Measurements from ENCODE around the gene KCNH1.

KCNH1 gene

DNA sequence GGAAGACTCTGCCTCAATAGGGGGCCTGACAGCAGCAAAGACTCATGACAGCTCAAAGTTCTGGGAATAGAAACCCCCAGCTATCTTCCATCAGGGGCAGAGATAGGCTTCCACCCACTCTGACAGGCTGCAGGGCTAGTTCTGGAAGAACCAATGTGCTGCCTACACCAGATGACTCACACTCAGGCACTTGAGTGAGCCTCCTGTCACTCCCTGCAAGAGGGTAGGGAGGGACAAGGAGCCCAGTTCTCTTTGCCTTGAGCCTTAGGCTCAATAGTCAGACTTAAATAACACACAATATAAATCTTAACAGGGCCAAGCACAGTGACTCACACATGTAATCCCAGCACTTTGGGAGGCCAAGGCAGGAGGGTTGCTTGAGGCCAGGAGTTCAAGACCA lies 418.9 kb downstream of the KCNH1 start:
- no peak overlapping the region for H2AFZ ChIP-seq (ENCODE audit: low read length)
- H3K27me3 ChIP-seq (ENCODE audit: control insufficient read depth in 3 of 3, insufficient read depth in 3 of 3, low read depth in 1 of 3, low read length in 3 of 3) = no peaks in the 10 kb centered on the region
- no peak overlapping the region for H3K4ac ChIP-seq (ENCODE audit: low read length)
- no peak overlapping the region for H4K8ac ChIP-seq (ENCODE audit: low read depth, low read length)
- no peak overlapping the region for H3K18ac ChIP-seq (ENCODE audit: low read length)
- no peak overlapping the region for H2BK15ac ChIP-seq (ENCODE audit: low read length)
- no peaks in the 10 kb centered on the region for H3K36me3 ChIP-seq (replicated peaks in 1 of 2; ENCODE audit: control insufficient read depth in 2 of 2, insufficient read depth in 2 of 2, low read length in 2 of 2)
- no peak for DNase-seq (ENCODE audit: low spot score)
- no peak overlapping the region for H3K14ac ChIP-seq (ENCODE audit: low read length)
- H2BK12ac ChIP-seq (ENCODE audit: low read length) = no peak overlapping the region
- no peak overlapping the region for H3K9ac ChIP-seq (ENCODE audit: low read depth, low read length, poor library complexity)
- no peak overlapping the region for H2BK120ac ChIP-seq (ENCODE audit: low read depth, low read length)
- no peak overlapping the region for H3K4me2 ChIP-seq (ENCODE audit: insufficient read depth, low read length, poor library complexity, severe bottlenecking)
- H3K9me3 ChIP-seq (replicated peaks in 1 of 2; ENCODE audit: control insufficient read depth in 2 of 2, insufficient read depth in 1 of 2, low read depth in 1 of 2, low read length in 2 of 2) = no peaks in the 10 kb centered on the region
- H4K91ac ChIP-seq (ENCODE audit: low read depth, low read length, poor library complexity) = no peak overlapping the region
- no peak overlapping the region for H2AK5ac ChIP-seq (ENCODE audit: low read depth, low read length)
- H3K4me1 ChIP-seq (ENCODE audit: control insufficient read depth in 2 of 2, insufficient read depth in 1 of 2, low read depth in 1 of 2, low read length in 2 of 2) = no peaks in the 10 kb centered on the region
- no peaks in the 10 kb centered on the region for H3K79me1 ChIP-seq (ENCODE audit: low read depth, low read length)
- no peak overlapping the region for H3K4me3 ChIP-seq (ENCODE audit: low read length in 2 of 2)
- H3K23ac ChIP-seq (ENCODE audit: low read depth, low read length, poor library complexity) = no peak overlapping the region
- no peak overlapping the region for H2BK5ac ChIP-seq (ENCODE audit: low read length)
- no peak overlapping the region for H3K27ac ChIP-seq (replicated peaks; ENCODE audit: low read length)

DNA sequence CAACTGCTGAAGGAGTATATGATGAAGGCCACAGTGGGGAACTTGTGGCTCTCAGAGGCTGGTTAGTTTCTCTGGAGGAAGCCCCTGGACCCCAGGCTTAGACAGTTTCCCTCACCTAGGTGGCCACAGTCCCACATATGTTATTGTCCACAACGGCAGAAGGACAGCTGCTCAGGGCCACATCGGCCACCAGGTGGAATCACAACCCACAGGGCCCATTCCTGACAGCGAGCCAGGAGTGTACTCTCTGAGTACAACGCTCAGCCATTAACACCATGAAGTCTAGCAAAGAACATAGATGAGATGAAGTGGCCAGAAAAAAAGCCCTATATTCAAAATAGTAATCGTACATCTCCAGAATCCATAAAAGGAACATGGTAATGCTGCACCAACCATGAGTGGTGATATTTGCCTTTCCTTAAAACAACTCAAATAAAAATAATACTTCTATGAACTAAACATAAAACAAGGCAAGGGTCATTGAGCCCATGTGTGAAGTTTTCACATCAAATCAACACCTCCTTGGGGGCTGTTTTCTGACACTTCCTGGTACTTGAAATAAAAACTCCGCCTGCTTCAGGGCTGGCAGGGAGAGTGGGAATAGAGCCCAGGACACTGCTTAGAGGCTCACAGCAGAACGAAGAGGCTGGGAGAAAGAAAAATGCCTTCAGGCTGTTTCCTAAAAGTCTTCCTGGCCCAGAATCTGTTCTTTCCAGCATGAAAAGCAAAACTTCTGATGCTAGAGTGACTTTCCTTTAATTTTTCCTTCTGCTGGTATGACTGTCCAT lies 421.9 kb downstream of the KCNH1 start:
- no peak overlapping the region for H4K8ac ChIP-seq (ENCODE audit: low read depth, low read length)
- H3K14ac ChIP-seq (ENCODE audit: low read length) = no peak overlapping the region
- no peaks in the 10 kb centered on the region for H3K27me3 ChIP-seq (ENCODE audit: control insufficient read depth in 3 of 3, insufficient read depth in 3 of 3, low read depth in 1 of 3, low read length in 3 of 3)
- H2BK120ac ChIP-seq (ENCODE audit: low read depth, low read length) = no peak overlapping the region
- no peak overlapping the region for H3K27ac ChIP-seq (replicated peaks; ENCODE audit: low read length)
- no peak overlapping the region for H3K4me3 ChIP-seq (ENCODE audit: low read length in 2 of 2)
- H3K9me3 ChIP-seq (replicated peaks in 1 of 2; ENCODE audit: control insufficient read depth in 2 of 2, insufficient read depth in 1 of 2, low read depth in 1 of 2, low read length in 2 of 2) = no peaks in the 10 kb centered on the region
- H3K4me2 ChIP-seq (ENCODE audit: insufficient read depth, low read length, poor library complexity, severe bottlenecking) = no peak overlapping the region
- H3K4me1 ChIP-seq (ENCODE audit: control insufficient read depth in 2 of 2, insufficient read depth in 1 of 2, low read depth in 1 of 2, low read length in 2 of 2) = peaks cover 12% of the 10 kb centered on the region in 2 donors
- no peak overlapping the region for H4K91ac ChIP-seq (ENCODE audit: low read depth, low read length, poor library complexity)
- no peak overlapping the region for H2BK15ac ChIP-seq (ENCODE audit: low read length)
- no peak overlapping the region for H3K9ac ChIP-seq (ENCODE audit: low read depth, low read length, poor library complexity)
- no peak overlapping the region for H3K23ac ChIP-seq (ENCODE audit: low read depth, low read length, poor library complexity)
- H2BK12ac ChIP-seq (ENCODE audit: low read length) = no peak overlapping the region
- no peak overlapping the region for H2BK5ac ChIP-seq (ENCODE audit: low read length)
- H3K79me1 ChIP-seq (ENCODE audit: low read depth, low read length) = no peaks in the 10 kb centered on the region
- DNase-seq (ENCODE audit: low spot score) = no peak
- H3K4ac ChIP-seq (ENCODE audit: low read length) = no peak overlapping the region
- WGBS, 2 donors (ENCODE audit: extremely low coverage in 2 of 2, insufficient read length in 2 of 2, insufficient replicate concordance in 1 of 2) = no CpG with 5 or more reads among the region's 7 CpGs
- no peak overlapping the region for H3K18ac ChIP-seq (ENCODE audit: low read length)
- no peak overlapping the region for H2AK5ac ChIP-seq (ENCODE audit: low read depth, low read length)
- no peaks in the 10 kb centered on the region for H3K36me3 ChIP-seq (replicated peaks in 1 of 2; ENCODE audit: control insufficient read depth in 2 of 2, insufficient read depth in 2 of 2, low read length in 2 of 2)
- H2AFZ ChIP-seq (ENCODE audit: low read length) = no peak overlapping the region

DNA sequence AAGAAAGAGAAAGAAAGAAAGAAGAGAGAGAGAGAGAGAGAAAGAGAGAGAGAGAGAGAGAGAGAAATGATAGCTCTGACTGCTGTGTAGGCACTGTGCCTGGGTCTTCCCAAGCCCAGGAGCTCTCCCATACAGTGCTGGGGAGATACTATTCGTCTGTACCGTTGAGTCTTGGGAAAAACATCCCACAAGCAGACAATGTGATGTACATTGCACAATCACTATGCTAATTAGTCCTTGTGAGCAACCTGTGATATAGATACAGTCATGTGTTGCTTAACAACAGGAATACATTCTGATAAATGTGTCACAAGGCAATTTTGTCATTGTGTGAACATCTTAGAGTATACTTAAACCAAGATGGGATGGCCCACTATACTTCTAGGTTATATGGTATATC lies 424.2 kb downstream of the KCNH1 start:
- H3K4ac ChIP-seq (ENCODE audit: low read length) = no peak overlapping the region
- H3K23ac ChIP-seq (ENCODE audit: low read depth, low read length, poor library complexity) = no peak overlapping the region
- no peak overlapping the region for H3K4me3 ChIP-seq (ENCODE audit: low read length in 2 of 2)
- no peak overlapping the region for H4K8ac ChIP-seq (ENCODE audit: low read depth, low read length)
- H2BK15ac ChIP-seq (ENCODE audit: low read length) = no peak overlapping the region
- H2BK120ac ChIP-seq (ENCODE audit: low read depth, low read length) = no peak overlapping the region
- H4K91ac ChIP-seq (ENCODE audit: low read depth, low read length, poor library complexity) = no peak overlapping the region
- H3K79me1 ChIP-seq (ENCODE audit: low read depth, low read length) = no peaks in the 10 kb centered on the region
- no peak overlapping the region for H3K27ac ChIP-seq (replicated peaks; ENCODE audit: low read length)
- no peaks in the 10 kb centered on the region for H3K27me3 ChIP-seq (ENCODE audit: control insufficient read depth in 3 of 3, insufficient read depth in 3 of 3, low read depth in 1 of 3, low read length in 3 of 3)
- no peak overlapping the region for H2AFZ ChIP-seq (ENCODE audit: low read length)
- H3K4me2 ChIP-seq (ENCODE audit: insufficient read depth, low read length, poor library complexity, severe bottlenecking) = no peak overlapping the region
- H2BK12ac ChIP-seq (ENCODE audit: low read length) = no peak overlapping the region
- DNase-seq (ENCODE audit: low spot score) = no peak
- H3K9ac ChIP-seq (ENCODE audit: low read depth, low read length, poor library complexity) = no peak overlapping the region
- H2AK5ac ChIP-seq (ENCODE audit: low read depth, low read length) = no peak overlapping the region
- H3K36me3 ChIP-seq (replicated peaks in 1 of 2; ENCODE audit: control insufficient read depth in 2 of 2, insufficient read depth in 2 of 2, low read length in 2 of 2) = no peaks in the 10 kb centered on the region
- no CpG with 5 or more reads among the region's 2 CpGs for WGBS, 2 donors (ENCODE audit: extremely low coverage in 2 of 2, insufficient read length in 2 of 2, insufficient replicate concordance in 1 of 2)
- H3K9me3 ChIP-seq (replicated peaks in 1 of 2; ENCODE audit: control insufficient read depth in 2 of 2, insufficient read depth in 1 of 2, low read depth in 1 of 2, low read length in 2 of 2) = no peaks in the 10 kb centered on the region
- no peak overlapping the region for H2BK5ac ChIP-seq (ENCODE audit: low read length)
- no peak overlapping the region for H3K14ac ChIP-seq (ENCODE audit: low read length)
- no peak overlapping the region for H3K18ac ChIP-seq (ENCODE audit: low read length)
- H3K4me1 ChIP-seq (ENCODE audit: control insufficient read depth in 2 of 2, insufficient read depth in 1 of 2, low read depth in 1 of 2, low read length in 2 of 2) = peaks cover 13 to 15% of the 10 kb centered on the region in 2 donors

DNA sequence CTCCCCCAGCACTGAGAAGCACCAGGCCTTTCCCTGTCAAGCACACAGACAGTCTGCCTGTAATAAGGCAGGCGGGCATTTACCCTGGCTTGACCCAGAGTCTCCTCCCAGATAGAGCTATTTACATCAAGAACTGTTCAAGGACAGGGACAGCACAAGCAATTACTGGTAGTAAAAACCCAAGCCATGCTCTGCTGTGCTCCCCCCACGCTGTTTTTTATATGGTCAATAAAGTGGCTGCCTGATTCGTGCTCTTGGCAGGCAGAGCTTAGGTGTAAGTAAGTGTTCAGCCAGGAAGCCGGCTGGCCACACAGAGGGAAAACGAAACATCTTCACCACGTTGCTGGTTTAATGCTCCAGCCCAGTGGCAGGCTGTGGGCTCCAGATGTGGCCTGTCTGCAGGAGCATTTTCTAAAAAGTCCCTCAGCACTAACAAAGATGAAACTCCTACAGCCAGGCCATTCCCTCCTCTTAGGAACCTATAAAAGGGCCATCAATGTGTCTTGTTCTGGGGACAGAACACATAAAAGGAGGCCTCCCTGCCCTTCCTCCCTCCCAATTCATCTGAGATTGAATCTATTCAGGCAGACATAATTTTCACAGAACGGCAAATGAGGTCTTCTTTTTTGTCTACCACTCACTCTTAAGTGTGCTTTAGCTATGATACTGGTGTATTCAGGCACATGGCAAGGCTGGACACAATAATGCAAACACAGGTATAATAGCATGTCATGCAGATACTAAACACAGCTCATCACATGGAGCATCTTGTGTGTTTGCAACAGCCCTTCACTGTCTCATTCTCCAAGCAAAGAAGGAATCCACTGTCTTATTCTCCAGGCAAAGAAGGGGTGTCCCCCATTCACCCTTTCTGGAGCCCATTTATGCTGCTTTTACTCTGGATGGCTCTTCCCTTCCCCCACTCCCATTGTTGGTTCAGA lies 426.4 kb downstream of the KCNH1 start:
- H2AK5ac ChIP-seq (ENCODE audit: low read depth, low read length) = no peak overlapping the region
- H3K36me3 ChIP-seq (replicated peaks in 1 of 2; ENCODE audit: control insufficient read depth in 2 of 2, insufficient read depth in 2 of 2, low read length in 2 of 2) = no peaks in the 10 kb centered on the region
- H3K14ac ChIP-seq (ENCODE audit: low read length) = peak overlapping the region; percentile 39
- H3K9ac ChIP-seq (ENCODE audit: low read depth, low read length, poor library complexity) = no peak overlapping the region
- H2BK5ac ChIP-seq (ENCODE audit: low read length) = no peak overlapping the region
- DNase-seq (ENCODE audit: low spot score) = no peak
- H2BK12ac ChIP-seq (ENCODE audit: low read length) = no peak overlapping the region
- peak overlapping the region; percentile 19 for H3K4me2 ChIP-seq (ENCODE audit: insufficient read depth, low read length, poor library complexity, severe bottlenecking)
- no peak overlapping the region for H2BK15ac ChIP-seq (ENCODE audit: low read length)
- no peaks in the 10 kb centered on the region for H3K9me3 ChIP-seq (replicated peaks in 1 of 2; ENCODE audit: control insufficient read depth in 2 of 2, insufficient read depth in 1 of 2, low read depth in 1 of 2, low read length in 2 of 2)
- H3K4me1 ChIP-seq (ENCODE audit: control insufficient read depth in 2 of 2, insufficient read depth in 1 of 2, low read depth in 1 of 2, low read length in 2 of 2) = peaks cover 13 to 17% of the 10 kb centered on the region in 2 donors
- no peak overlapping the region for H3K4ac ChIP-seq (ENCODE audit: low read length)
- H3K4me3 ChIP-seq (ENCODE audit: low read length in 2 of 2) = no peak overlapping the region
- H3K27ac ChIP-seq (replicated peaks; ENCODE audit: low read length) = peak overlapping the region; percentile 54
- no peak overlapping the region for H4K91ac ChIP-seq (ENCODE audit: low read depth, low read length, poor library complexity)
- no peak overlapping the region for H3K23ac ChIP-seq (ENCODE audit: low read depth, low read length, poor library complexity)
- no peaks in the 10 kb centered on the region for H3K79me1 ChIP-seq (ENCODE audit: low read depth, low read length)
- no CpG with 5 or more reads among the region's 7 CpGs for WGBS, 2 donors (ENCODE audit: extremely low coverage in 2 of 2, insufficient read length in 2 of 2, insufficient replicate concordance in 1 of 2)
- peak overlapping the region; percentile 5 for H2AFZ ChIP-seq (ENCODE audit: low read length)
- H3K18ac ChIP-seq (ENCODE audit: low read length) = peak overlapping the region; percentile 28
- H3K27me3 ChIP-seq (ENCODE audit: control insufficient read depth in 3 of 3, insufficient read depth in 3 of 3, low read depth in 1 of 3, low read length in 3 of 3) = no peaks in the 10 kb centered on the region
- no peak overlapping the region for H2BK120ac ChIP-seq (ENCODE audit: low read depth, low read length)
- H4K8ac ChIP-seq (ENCODE audit: low read depth, low read length) = no peak overlapping the region

Data from neuronal stem cell (in vitro differentiated cells).